Fibroblast of upper back skin (primary cell): ENCODE measurements around the gene ASF1A.
"Not testable (repeated sequence)": the region's sequence is repeated elsewhere in the genome, so short reads cannot be mapped to it uniquely, and the experiment has no call there.

ENCODE experiments used
- DNase-seq: peaks from one replicate; pipeline ENCODE4 v3.0.0-alpha.2; 2013

ASF1A gene

DNA sequence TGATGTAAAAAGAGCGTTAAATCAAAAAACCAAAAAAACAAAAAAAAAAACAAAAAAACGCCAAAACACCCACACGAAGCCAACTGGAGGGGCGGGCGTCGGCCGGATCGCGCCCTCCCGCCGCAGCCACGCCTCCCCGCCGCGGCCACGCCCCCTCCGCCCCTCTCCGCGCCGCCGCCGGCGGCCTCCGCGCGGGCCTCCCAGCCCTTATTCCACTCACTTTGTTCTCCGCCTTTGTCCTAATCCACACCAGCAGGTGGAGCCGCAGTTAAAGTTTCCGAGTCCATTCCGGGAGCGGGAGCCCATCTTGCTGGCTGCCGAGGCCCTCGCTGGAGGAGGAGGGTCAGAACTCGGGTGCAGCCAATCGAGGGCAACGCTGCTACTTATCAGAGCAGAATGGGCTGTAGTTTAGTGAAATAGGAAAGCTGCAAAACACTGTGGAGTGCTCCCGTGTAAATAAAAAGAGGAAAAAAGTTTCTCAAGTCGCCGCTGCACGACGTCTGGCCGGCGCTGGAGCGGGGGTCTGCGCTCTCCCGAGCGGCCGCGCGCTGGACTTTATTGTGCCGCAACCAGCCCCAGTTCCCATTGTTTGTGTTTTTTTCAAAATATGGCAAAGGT lies at the start of gene ASF1A:
TSS of gene ASF1A (plus strand) at position 346 of the 618 bp plus-strand sequence. CDS start at position 608, 262 bp downstream.
- peak; percentile 99 for DNase-seq

DNA sequence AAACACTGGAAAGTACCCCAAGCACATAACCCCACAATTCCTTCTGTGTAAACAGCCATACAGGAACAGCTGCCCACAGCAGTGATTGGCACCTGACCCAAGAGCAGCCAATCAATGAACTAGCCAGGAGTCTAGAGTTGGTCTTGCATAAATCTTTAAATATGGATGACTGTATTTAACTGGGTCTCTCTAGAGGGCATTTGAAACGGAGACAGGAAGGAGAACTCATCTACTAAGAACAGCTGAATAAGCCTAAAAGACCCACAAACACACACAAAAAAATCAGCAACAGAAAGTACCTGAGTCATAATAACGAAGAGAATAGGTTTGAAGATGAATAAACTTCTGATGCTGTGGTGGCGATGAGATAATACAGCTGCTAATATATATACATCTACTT lies 49.0 kb upstream of the ASF1A start:
- no peak for DNase-seq

DNA sequence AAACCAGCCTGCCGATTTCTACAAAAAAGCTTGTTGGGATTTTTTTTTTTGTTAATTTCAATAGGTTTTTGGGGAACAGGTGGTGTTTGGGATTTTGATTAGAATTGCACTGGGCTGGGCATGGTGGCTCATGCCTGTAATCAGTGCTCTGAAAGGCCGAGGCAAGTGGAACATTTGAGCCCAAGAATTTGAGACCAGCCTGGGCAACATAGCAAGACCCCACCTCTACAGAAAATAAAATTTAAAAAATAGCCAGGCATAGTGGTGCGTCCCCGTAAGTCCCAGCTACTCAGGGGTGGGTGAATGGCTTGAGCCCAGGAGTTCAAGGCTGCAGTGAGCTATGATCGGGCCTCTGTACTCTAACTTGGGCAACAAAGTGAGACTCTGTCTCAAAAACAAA lies 40.5 kb upstream of the ASF1A start:
- no peak for DNase-seq

DNA sequence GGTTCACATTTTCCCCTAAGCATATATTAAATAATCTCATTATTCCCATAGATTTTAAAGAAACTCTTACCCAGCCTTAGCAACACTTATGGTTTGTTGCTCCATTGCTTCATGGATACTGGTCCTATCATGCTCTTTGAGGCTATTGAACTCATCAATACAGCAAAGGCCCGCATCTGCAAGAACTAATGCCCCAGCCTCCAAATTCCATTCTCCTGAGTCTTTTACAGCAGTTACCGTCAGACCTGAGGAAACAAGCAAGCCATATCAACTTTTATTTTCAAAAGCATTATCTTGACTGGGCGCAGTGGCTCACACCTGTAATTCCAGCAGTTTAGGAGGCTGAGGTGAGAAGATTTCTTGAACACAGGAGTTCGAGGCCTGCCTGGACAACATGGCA lies 37.7 kb upstream of the ASF1A start:
- DNase-seq: no peak

DNA sequence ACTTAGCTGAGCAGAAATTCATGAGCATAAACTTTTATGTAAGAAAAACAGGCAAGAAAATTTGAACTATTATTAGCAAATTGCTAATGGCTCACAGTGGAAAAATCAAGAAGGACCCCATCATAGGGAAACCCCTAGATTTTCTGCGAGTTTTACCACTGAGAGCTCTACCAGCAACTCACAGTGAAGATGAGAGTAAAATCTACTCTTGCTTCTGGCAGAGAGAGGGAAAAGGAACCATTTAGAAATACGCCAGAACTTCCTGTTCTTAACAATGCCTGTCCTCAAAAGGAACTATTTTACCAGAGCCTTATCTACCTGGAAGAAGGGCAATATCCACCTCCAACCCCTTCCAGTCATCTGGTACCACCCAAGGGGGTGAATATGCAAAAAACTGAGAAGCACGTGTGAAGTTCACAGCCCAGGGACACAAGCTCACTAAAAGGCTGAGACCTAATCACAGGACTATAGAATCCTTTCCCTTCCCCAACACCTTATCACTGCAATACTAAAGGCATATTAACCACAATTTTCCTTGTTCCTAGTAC lies 34.4 kb upstream of the ASF1A start:
- no peak for DNase-seq

DNA sequence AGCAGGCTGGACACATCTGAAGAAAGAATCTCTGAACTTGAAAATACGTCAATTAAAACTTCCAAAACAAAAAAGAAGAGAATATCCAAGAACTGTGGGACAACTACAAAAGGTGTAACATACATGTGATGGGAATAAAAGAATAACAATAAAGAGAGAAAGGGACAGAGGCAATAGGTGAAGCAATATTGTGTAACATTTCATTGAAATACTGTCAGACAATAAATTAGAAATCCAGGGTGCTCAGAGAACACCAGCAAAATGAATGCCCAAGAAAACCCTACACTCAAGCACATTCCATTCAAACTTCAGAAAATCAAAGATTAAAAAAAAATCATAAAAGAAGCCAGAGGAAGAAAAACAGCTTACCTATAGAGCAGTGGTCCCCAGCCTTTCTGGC lies 33.6 kb upstream of the ASF1A start:
- no peak for DNase-seq

DNA sequence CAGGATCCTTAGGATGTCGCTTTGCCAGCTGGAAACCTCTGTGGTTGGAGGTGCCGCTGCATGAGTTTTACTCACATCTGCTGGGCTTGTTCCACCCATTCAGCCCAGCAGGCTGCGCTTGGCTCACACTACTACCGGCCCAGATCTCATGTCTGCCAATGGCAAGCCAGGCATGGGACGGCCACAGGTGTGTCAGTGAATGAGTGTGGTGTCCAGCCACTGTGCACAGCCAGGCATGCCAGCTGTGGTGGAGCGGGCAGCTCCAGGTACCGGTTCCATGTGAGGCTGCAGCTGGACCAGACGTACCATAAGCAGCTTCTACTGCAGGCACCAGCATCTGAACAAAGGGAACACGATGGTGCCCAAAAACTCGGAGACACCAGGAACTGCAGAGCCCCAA lies 33.1 kb upstream of the ASF1A start:
- no peak for DNase-seq

DNA sequence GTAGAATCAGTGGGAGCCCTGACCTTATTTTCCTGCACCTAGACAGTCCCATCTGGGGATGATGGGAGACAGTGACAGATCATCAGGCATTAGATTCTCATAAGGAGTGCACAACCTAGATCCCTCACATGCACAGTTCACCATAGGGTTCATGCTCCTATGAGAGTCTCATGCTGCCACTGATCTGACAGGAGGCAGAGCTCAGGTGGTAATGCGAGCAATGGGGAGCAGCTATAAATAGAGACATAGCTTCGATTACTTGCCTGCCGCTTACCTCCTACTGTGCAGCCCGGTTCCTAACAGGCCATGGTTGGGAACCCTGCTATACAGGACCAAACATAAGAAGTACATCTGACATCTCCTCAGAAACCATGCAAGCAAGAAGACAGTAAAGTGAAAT lies 31.5 kb upstream of the ASF1A start:
- no peak for DNase-seq

DNA sequence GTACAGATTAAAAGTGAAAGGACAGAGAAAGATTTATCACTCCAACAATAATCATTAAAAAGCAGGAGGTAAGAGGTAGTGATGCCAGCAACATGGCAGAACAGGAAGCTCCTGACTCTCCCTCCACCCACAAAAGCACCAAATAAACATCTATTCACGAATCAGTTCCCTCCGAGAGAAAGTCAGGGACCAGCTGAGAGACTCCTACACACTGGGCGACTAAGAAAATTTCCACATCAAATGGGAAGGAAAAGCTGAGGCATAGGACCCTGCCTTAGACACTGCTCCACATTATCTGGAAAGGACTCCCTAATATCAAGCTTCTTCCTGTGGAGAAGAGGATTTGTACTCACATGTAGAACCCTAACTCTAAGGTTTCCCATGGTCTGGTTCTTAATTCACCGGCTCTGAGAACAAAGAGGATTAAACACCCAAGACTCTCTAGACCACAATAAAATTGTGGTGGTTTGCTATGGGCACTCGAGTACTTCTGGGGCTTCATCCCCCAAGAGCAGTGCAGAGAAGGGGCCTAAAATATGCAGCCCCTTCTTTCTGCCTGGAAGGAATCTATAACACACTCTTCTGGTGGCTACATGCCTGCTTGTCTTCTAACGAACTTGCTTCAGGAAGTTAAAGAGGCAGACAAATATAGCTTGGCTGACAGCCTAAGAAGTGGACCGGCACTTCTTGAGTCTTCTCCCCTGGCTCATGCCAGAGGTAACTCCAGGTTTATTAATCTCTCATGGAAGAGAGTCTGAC lies 29.4 kb upstream of the ASF1A start:
- no peak for DNase-seq

DNA sequence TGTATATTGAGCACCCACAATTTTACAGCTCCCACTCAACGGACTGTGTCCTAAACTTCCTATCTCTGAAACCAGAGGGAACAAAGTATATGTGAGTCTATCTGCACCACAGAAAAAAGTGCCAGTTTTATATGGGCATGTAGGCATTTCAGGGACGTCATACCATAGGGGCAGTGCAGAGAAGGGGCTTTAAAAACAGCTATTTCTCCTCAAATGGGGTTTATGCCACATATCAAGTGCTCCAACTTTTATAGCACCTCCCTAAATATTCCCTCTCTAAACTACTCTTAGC lies 28.9 kb upstream of the ASF1A start:
- no peak for DNase-seq

DNA sequence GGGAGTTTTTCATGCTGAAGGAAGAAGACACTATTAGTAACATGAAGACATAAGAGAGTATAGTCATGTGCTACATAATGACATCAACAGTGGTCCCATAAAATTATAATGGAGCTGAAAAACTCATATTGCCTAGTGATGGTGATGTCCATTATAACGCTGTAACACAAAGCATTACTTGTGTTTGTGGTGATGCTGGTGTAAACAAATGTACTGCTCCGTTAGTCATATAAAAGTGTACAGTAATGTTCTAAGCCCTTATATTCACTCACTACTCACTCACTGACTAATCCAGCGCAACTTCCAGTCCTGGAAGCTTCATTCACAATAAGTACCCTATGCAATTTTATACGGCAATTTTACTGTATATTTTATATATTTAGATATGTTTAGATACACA lies 26.8 kb upstream of the ASF1A start:
- DNase-seq: no peak

DNA sequence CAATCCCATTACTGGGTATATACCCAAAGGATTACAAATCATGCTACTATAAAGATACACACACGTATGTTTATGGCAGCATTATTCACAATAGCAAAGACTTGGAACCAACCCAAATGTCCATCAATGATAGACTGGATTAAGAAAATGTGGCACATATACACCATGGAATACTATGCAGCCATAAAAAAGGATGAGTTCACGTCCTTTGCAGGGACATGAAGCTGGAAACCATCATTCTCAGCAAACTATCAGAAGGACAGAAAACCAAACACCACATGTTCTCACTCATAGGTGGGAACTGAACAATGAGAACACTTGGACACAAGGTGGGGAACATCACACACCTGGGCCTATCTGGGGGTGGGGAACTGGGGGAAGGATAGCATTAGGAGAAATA lies 25.1 kb upstream of the ASF1A start:
- DNase-seq: not testable (repeated sequence)

DNA sequence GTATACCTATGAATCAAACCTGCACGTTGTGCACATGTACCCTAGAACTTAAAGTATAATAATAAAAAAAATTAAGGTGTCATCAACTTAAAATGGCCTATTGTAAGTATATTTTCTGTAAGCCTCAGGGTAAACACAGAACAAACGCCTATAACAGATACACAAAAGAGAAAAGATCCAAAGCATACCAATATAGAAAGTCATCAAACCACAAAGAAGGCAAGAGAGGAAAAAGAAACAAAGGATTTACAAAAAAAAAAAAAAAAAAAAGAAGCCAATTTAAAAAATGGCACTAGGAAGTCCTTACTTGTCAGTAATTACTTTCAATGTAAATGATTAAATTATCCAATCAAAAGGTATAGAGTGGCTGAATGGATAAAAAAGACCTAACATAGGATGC lies 24.6 kb upstream of the ASF1A start:
- DNase-seq: peak; percentile 24

DNA sequence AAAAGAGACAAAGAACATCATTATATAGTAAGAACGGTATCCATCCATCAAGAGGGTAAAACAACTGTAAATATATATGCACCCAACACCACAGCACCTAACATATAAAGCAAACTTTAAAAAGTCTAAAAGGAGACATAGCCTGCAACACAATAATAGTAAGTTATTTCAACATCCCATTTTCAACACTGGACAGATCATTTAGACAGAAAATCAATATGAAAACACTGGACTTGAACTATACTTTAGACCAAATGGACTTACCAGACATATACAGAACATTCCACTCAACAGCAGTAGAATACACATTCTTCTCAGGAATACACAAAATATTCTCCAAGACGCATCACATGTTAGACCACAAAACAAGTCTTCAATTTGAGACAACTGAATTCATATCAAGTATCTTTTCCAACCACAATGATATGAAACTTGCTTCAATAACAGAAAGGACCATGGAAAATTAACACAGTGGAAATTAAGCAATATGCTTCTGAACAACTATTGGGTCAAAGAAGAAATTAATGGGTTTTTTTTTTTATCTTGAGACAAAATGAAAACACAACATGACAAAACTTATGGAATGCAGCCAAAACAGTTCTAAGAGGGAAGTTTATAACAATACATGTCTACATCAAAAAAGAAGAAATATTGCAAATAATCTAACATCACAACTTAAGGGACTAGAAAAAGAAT lies 23.9 kb upstream of the ASF1A start:
- no peak for DNase-seq

DNA sequence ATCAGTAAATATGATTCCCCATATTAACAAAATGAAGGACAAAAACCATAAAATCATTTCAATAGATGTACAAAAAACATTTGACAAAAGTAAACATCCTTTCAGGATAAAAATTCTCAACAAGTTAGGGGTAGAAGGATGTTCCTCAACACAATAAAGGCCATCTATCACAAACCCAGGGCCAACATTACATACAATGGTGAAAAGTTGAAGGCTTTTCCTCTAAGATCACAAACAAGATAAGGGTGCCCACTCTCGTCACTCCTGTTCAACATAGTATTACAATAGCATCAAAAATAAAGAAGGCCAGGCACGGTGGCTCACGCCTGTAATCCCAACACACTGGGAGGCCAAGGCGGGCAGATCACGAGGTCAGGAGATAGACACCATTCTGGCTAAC lies 22.6 kb upstream of the ASF1A start:
- no peak for DNase-seq

DNA sequence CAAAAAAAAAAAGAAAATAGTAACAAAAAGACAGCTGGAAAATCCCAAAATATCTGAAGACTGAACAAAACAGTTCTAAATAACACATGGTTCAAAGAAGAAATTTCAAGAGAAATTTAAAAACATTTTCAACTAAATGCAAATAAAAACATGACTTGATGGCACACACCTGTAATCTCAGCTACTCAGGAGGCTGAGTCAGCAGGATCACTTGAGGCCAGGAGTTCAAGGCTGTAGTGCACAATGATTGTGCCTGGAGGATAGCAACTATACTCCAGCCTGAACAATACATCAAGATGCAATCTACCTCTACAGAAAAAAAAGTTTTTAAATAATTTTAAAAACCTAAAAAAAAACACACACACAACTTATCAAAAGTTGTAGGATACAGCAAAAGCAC lies 21.6 kb upstream of the ASF1A start:
- DNase-seq: no peak

DNA sequence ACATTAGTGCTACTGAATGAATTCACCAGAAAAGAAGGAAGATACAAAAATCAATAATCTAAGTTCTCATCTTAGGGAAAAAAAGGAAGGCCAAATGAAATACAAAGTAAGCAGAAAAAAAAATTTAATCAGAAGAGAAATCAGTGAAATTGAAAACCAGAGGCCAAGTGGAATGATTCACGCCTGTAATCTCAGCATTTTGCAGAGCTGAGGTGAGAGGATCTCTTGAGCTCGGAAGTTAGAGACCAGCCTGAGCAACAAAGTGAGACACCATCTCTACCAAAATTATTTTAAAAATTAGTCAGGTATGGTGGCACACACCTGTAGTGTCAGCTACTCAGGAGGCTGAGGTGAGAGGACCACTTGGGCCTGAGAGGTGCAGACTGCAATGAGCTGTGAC lies 21.2 kb upstream of the ASF1A start:
- DNase-seq: no peak

DNA sequence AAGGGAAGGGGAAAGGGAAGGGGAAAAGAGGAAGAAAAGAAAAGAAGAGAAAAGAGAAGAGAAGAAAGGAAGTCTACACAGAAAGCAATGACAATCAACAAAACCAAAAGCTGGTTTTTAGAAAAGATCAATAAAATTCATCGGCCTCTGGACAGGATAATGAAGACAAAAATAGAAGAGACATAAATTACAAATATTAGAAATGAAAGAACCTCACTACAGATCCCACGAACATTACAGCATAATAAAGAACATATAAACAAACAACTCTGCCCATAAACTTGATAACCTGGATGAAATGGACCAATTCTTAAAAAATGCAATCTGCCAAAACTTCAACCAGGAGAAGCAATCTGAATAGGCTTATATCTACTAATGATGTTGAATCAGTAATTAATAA lies 20.7 kb upstream of the ASF1A start:
- no peak for DNase-seq

DNA sequence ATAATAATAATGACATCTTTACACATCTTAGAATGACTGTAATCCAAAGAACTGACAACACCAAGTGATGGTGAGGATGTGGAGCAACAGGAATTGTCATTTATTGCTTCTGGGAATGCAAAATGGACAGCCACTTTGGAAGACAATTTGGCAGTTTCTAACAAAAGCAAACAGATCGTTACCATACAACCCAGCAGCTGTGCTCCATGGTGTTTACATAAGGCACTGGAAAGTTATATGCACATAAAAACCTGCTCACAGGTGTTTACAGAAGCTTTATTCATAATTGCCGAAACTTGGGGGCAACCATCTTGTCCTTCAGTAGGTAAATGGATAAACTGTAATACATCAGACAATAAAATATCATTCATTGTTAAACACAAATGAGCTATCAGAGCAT lies 18.3 kb upstream of the ASF1A start:
- no peak for DNase-seq

DNA sequence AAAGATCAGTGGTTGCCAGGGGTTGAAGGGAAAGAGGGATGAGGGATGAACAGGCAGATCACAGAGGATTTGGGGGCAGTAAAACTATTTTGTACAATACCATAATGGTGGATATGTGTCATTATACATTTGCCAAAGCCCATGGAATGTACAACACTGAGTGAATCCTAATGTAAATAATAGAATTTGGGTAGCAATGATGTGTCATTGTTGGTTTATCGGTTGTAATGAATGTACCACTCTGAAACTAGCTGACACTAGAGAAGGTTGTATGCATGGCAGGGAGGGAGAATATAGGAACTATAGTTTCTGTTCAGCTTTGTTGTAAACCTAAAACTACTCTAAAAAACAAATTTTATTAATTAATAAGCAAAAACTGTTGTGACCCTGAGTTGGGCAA lies 17.8 kb upstream of the ASF1A start:
- no peak for DNase-seq

DNA sequence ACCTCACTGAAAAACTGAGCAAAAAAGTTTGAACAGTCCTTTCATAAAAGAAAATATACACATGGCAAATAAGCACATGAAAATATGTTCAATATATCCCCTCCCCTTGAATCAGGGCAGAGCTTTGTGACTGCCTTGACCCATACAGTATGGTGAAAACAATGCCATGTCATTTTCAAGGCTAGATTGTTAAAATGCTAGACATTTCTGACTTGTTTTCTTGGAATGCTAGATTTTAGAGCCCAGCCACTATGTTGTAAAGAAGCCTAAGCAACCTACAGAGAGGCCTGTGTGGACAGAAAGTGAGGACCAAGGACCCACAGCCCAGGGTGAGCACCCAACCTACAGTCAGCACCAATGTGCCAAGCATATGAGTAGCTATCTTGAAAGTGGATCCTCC lies 17.1 kb upstream of the ASF1A start:
- DNase-seq: peak; percentile 34

DNA sequence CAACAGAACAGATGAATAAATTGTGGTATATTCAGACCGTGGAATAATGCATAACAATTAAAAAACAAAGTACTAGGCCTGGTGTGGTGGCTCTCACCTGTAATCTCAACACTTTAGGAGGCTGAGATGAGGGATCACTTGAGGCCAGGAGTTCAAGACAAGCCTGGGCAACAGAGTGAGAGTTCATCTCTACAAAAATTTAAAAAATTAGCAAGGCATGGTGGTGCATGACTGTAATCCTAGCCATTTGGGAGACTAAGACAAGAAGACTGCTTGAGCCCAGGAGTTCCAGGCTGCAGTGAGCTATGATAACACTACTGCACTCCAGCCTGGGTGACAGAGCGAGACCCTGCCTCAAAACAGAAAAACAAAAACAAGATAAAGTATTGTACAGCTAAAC lies 16.1 kb upstream of the ASF1A start:
- DNase-seq: no peak

DNA sequence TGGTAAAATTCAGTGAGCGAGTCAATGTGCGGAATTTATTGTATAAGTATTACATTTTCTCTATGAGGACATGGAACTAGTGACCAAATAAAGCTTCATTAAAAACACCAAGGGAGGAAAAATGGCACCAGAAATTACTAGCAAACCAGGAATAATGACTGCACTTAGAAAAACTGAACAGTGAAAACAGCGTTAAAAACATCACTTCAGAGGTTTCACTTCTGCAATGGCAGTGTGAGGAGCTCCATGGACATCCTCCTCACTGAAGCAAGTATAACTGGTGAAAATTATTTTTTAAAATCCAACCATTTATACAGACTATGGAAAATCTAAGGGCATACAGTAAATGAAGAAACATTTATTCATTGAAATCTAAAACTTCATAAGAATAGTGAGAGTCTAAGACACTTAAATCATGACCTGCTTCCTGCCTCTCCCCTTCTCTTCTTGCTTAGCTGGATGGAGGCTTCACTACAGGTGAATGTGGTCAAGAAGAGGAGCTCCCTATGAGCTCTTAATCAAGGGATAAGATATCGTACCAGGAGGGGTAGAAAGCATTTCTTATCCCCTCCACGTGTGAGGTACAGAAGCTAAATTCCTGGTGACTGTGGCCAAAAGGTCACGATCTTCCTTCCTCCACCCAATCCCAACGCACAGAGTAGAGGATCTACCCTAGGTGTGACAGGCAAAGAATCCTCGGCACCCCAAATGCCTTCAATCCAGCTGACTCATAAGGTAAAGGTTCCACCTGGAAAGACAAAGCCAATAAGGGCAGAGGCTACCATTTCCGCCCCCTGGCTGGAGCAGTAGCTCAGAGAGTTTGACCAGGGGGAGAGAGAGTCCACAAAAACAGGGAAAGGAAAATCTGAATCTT lies 12.3 kb upstream of the ASF1A start:
- DNase-seq: no peak
